Activated CD4-positive, alpha-beta memory T cell treated with anti-CD3 and anti-CD28 coated beads, Interleukin-2, amount 10 ng/mL, durations not matched to agents 7 days and 5 days (primary cell): ENCODE data around the gene ITPK1. TPM values are rescaled to one million over a fixed set of nuclear protein-coding genes. Genes with fewer than 3 reads are reported as not detected.

Experiments used
- CTCF ChIA-PET: fragments of 350-600 bp; sonication (Branson Sonifier 250); formaldehyde crosslinking; loops from one replicate; lab custom pipeline; 2021; ENCODE audit warnings: antibody characterized with exemption, inconsistent platforms; lab: Charles Lee
- POLR2A ChIA-PET: fragments of 350-600 bp; sonication (Branson Sonifier 250); formaldehyde crosslinking; loops from one replicate; lab custom pipeline; 2021; ENCODE audit warnings: antibody characterized with exemption; lab: Charles Lee
- DNase-seq: peaks from one replicate; pipeline ENCODE4 v3.0.0-alpha.2; 2020
- H3K27ac Mint-ChIP-seq: one replicate; pipeline ENCODE4 v1.8.0; 2021; ENCODE audit warnings: mild to moderate bottlenecking, mixed read lengths
- H3K27me3 Mint-ChIP-seq: one replicate; pipeline ENCODE4 v1.8.0; 2021; ENCODE audit warnings: mixed read lengths
- H3K36me3 Mint-ChIP-seq: one replicate; pipeline ENCODE4 v1.8.0; 2021; ENCODE audit warnings: low read depth, mixed read lengths
- H3K4me1 Mint-ChIP-seq: one replicate; pipeline ENCODE4 v1.8.0; 2021; ENCODE audit warnings: mixed read lengths
- H3K4me3 Mint-ChIP-seq: one replicate; pipeline ENCODE4 v1.8.0; 2021; ENCODE audit warnings: mild to moderate bottlenecking, mixed read lengths
- H3K9me3 Mint-ChIP-seq: one replicate; pipeline ENCODE4 v1.8.0; 2021; ENCODE audit warnings: mixed read lengths
- total RNA-seq, 2 experiments: library from RNA; stranded (reverse); gene quantifications; one replicate each; pipeline ENCODE4 v1.2.3, GENCODE V29; 2021

ITPK1 gene
- total RNA-seq, 2 experiments from 2014 or later: 59.3 to 62.3 TPM

GRCh38 chr14:93100100-93100499 lies 15.6 kb downstream of the ITPK1 start:
- Mint-ChIP-seq H3K27me3 (no peaks in the 10 kb centered on the region), H3K4me3 (no peak overlapping the region), H3K36me3 (no peaks in the 10 kb centered on the region), H3K4me1 (peaks cover 42% of the 10 kb centered on the region), H3K27ac (no peak overlapping the region), H3K9me3 (no peaks in the 10 kb centered on the region)
- no peak for DNase-seq
- ChIA-PET CTCF (interaction anchor here (1.7 kb wide), 1 partner anchor 13 kb away, joined by 6 read pairs; no protein-coding TSS in a partner anchor), POLR2A (interaction anchor here (1.4 kb wide), 1 partner anchor 15 kb away, joined by 4 read pairs; no protein-coding TSS in a partner anchor)

- H3K27ac Mint-ChIP-seq: no peak overlapping the region
- no peak overlapping the region for H3K4me3 Mint-ChIP-seq
- H3K27me3 Mint-ChIP-seq: no peaks in the 10 kb centered on the region
- CTCF ChIA-PET: interaction anchor here (0.7 to 1.7 kb wide), 2 partner anchors 12 to 14 kb away, joined by 3 to 6 read pairs; no protein-coding TSS in a partner anchor
- H3K4me1 Mint-ChIP-seq: peaks cover 39% of the 10 kb centered on the region
- no peaks in the 10 kb centered on the region for H3K9me3 Mint-ChIP-seq
- no peak for DNase-seq
- POLR2A ChIA-PET: interaction anchor here (1.4 kb wide), 1 partner anchor 15 kb away, joined by 4 read pairs; no protein-coding TSS in a partner anchor
- H3K36me3 Mint-ChIP-seq: no peaks in the 10 kb centered on the region
These were observed 16.1 kb downstream of the ITPK1 start for GRCh38 chr14:93099643-93100042.

- Mint-ChIP-seq H3K4me1 (peaks cover 34% of the 10 kb centered on the region), H3K4me3 (no peak overlapping the region), H3K27ac (no peak overlapping the region), H3K9me3 (no peaks in the 10 kb centered on the region), H3K36me3 (no peaks in the 10 kb centered on the region), H3K27me3 (no peaks in the 10 kb centered on the region)
- ChIA-PET CTCF (interaction anchor here (0.7 to 1.7 kb wide), 2 partner anchors 13 to 14 kb away, joined by 3 to 6 read pairs; no protein-coding TSS in a partner anchor), POLR2A (interaction anchor here (1.4 kb wide), 1 partner anchor 16 kb away, joined by 4 read pairs; no protein-coding TSS in a partner anchor)
- DNase-seq: no peak
These were observed 16.5 kb downstream of the ITPK1 start for GRCh38 chr14:93099196-93099595.

GRCh38 chr14:93096691-93097322 lies 18.9 kb downstream of the ITPK1 start:
- POLR2A ChIA-PET: no interaction called here
- Mint-ChIP-seq H3K9me3 (no peaks in the 10 kb centered on the region), H3K27me3 (no peaks in the 10 kb centered on the region), H3K4me3 (no peak overlapping the region), H3K27ac (no peak overlapping the region), H3K4me1 (peaks cover 15% of the 10 kb centered on the region), H3K36me3 (no peaks in the 10 kb centered on the region)
- CTCF ChIA-PET: interaction anchor here (3.0 kb wide), 1 partner anchor 17 kb away, joined by 10 read pairs; no protein-coding TSS in a partner anchor
- DNase-seq: no peak

- Mint-ChIP-seq H3K9me3 (no peaks in the 10 kb centered on the region), H3K4me1 (peaks cover 12% of the 10 kb centered on the region), H3K36me3 (no peaks in the 10 kb centered on the region), H3K27ac (no peak overlapping the region), H3K4me3 (no peak overlapping the region), H3K27me3 (no peaks in the 10 kb centered on the region)
- no peak for DNase-seq
- ChIA-PET CTCF (interaction anchor here (3.0 kb wide), 1 partner anchor 17 kb away, joined by 10 read pairs; no protein-coding TSS in a partner anchor), POLR2A (no interaction called here)
These were observed 19.8 kb downstream of the ITPK1 start for GRCh38 chr14:93095742-93096510.

GRCh38 chr14:93094121-93094918 lies 21.4 kb downstream of the ITPK1 start:
- H3K4me1 Mint-ChIP-seq: peaks cover 5% of the 10 kb centered on the region
- no peaks in the 10 kb centered on the region for H3K36me3 Mint-ChIP-seq
- H3K9me3 Mint-ChIP-seq: no peaks in the 10 kb centered on the region
- no peaks in the 10 kb centered on the region for H3K27me3 Mint-ChIP-seq
- POLR2A ChIA-PET: no interaction called here
- no peak overlapping the region for H3K27ac Mint-ChIP-seq
- no peak for DNase-seq
- no peak overlapping the region for H3K4me3 Mint-ChIP-seq
- CTCF ChIA-PET: interaction anchor here (0.6 kb wide), 1 partner anchor 23 kb away, joined by 3 read pairs; no protein-coding TSS in a partner anchor

GRCh38 chr14:93092606-93093556 lies 22.8 kb downstream of the ITPK1 start:
- CTCF ChIA-PET: no interaction called here
- Mint-ChIP-seq H3K4me3 (no peak overlapping the region), H3K36me3 (no peaks in the 10 kb centered on the region), H3K4me1 (peaks cover 5% of the 10 kb centered on the region), H3K9me3 (no peaks in the 10 kb centered on the region), H3K27ac (no peak overlapping the region), H3K27me3 (no peaks in the 10 kb centered on the region)
- DNase-seq: no peak
- POLR2A ChIA-PET: no interaction called here

- Mint-ChIP-seq H3K27ac (no peak overlapping the region), H3K27me3 (no peaks in the 10 kb centered on the region), H3K36me3 (no peaks in the 10 kb centered on the region), H3K9me3 (no peaks in the 10 kb centered on the region), H3K4me3 (no peak overlapping the region), H3K4me1 (peaks cover 13% of the 10 kb centered on the region)
- CTCF ChIA-PET: interaction anchor here (1.0 to 1.5 kb wide), 2 partner anchors 21 to 93 kb away, joined by 3 to 6 read pairs; partner anchors contain the start of genes LYSET and MOAP1
- POLR2A ChIA-PET: no interaction called here
- no peak for DNase-seq
These were observed 24.1 kb downstream of the ITPK1 start for GRCh38 chr14:93091666-93092065.

- CTCF ChIA-PET: interaction anchor here (1.0 to 1.5 kb wide), 2 partner anchors 22 to 94 kb away, joined by 3 to 6 read pairs; partner anchors contain the start of genes LYSET and MOAP1
- H3K27me3 Mint-ChIP-seq: no peaks in the 10 kb centered on the region
- H3K9me3 Mint-ChIP-seq: no peaks in the 10 kb centered on the region
These were observed 24.7 kb downstream of the ITPK1 start for GRCh38 chr14:93090826-93091555.

GRCh38 chr14:93089521-93090269 lies 26.0 kb downstream of the ITPK1 start:
- no peaks in the 10 kb centered on the region for H3K36me3 Mint-ChIP-seq
- H3K27ac Mint-ChIP-seq: no peak overlapping the region
- CTCF ChIA-PET: no interaction called here
- no peak for DNase-seq
- POLR2A ChIA-PET: no interaction called here
- no peak overlapping the region for H3K4me3 Mint-ChIP-seq
- H3K4me1 Mint-ChIP-seq: peaks cover 18% of the 10 kb centered on the region
- no peaks in the 10 kb centered on the region for H3K27me3 Mint-ChIP-seq
- H3K9me3 Mint-ChIP-seq: no peaks in the 10 kb centered on the region

More at GRCh38 chr14:93090826-93091555, 24.7 kb downstream of the ITPK1 start:
- peaks cover 16% of the 10 kb centered on the region for H3K4me1 Mint-ChIP-seq
- no peak for DNase-seq
- H3K4me3 Mint-ChIP-seq: no peak overlapping the region
- H3K36me3 Mint-ChIP-seq: no peaks in the 10 kb centered on the region
- no peak overlapping the region for H3K27ac Mint-ChIP-seq
- POLR2A ChIA-PET: no interaction called here
